WTC11 (cell line): ENCODE measurements around the gene LIF.

Source experiments
- CREM ChIP-seq: sonication (generic); formaldehyde crosslinking; IDR thresholded peaks from 2 replicates; pipeline ENCODE4 v1.8.1; 2022; ENCODE audit warnings: mild to moderate bottlenecking, missing genetic modification reagents, moderate library complexity
- E2F4 ChIP-seq: sonication (generic); formaldehyde crosslinking; IDR thresholded peaks from 2 replicates; pipeline ENCODE4 v1.8.1; 2022; ENCODE audit warnings: low read depth, mild to moderate bottlenecking, moderate library complexity, missing genetic modification reagents, borderline replicate concordance
- E2F5 ChIP-seq: sonication (generic); formaldehyde crosslinking; IDR thresholded peaks from 2 replicates; pipeline ENCODE4 v1.8.1; 2022; ENCODE audit warnings: mild to moderate bottlenecking, moderate library complexity, missing genetic modification reagents
- ETV6 ChIP-seq: sonication (generic); formaldehyde crosslinking; IDR thresholded peaks from 2 replicates; pipeline ENCODE4 v1.8.1; 2022; ENCODE audit warnings: mild to moderate bottlenecking, missing genetic modification reagents
- MLX ChIP-seq: sonication (generic); formaldehyde crosslinking; IDR thresholded peaks from 2 replicates; pipeline ENCODE4 v1.8.1; 2023; ENCODE audit warnings: mild to moderate bottlenecking, missing genetic modification reagents, moderate library complexity
- MXD4 ChIP-seq: fragments of 250-450 bp; sonication (Bioruptor Pico); IDR thresholded peaks from 2 replicates; pipeline ENCODE4 v1.8.0; 2021; ENCODE audit warnings: mild to moderate bottlenecking, moderate library complexity, borderline replicate concordance
- NFYB ChIP-seq: sonication (generic); formaldehyde crosslinking; conservative IDR thresholded peaks from 2 replicates; pipeline ENCODE4 v1.8.0; 2022; ENCODE audit warnings: low read depth, missing genetic modification reagents
- RELA ChIP-seq: sonication (generic); formaldehyde crosslinking; IDR thresholded peaks from 2 replicates; pipeline ENCODE4 v1.8.1; 2022; ENCODE audit warnings: missing genetic modification reagents, mild to moderate bottlenecking, borderline replicate concordance
- SMAD3 ChIP-seq: sonication (generic); formaldehyde crosslinking; IDR thresholded peaks from 2 replicates; pipeline ENCODE4 v1.8.0; 2022; ENCODE audit warnings: missing genetic modification reagents, mild to moderate bottlenecking, borderline replicate concordance
- TEAD4 ChIP-seq: sonication (generic); formaldehyde crosslinking; IDR thresholded peaks from 2 replicates; pipeline ENCODE4 v1.8.0; 2022; ENCODE audit warnings: mild to moderate bottlenecking, missing genetic modification reagents
- TF ChIP-seq, protein P1 (sequence below): sonication (generic); formaldehyde crosslinking; IDR thresholded peaks from 2 replicates; pipeline ENCODE4 v1.8.1; 2023; ENCODE audit warnings: mild to moderate bottlenecking, moderate library complexity, missing genetic modification reagents
- TF ChIP-seq, protein P2 (sequence below): fragments of 200-600 bp; IDR thresholded peaks from 2 replicates; pipeline ENCODE4 v1.8.0; 2022; ENCODE audit warnings: antibody characterized with exemption
- TF ChIP-seq, protein P3 (sequence below): sonication (generic); formaldehyde crosslinking; conservative IDR thresholded peaks from 2 replicates; pipeline ENCODE4 v1.8.1; 2022; ENCODE audit warnings: mild to moderate bottlenecking, missing genetic modification reagents

DNA sequence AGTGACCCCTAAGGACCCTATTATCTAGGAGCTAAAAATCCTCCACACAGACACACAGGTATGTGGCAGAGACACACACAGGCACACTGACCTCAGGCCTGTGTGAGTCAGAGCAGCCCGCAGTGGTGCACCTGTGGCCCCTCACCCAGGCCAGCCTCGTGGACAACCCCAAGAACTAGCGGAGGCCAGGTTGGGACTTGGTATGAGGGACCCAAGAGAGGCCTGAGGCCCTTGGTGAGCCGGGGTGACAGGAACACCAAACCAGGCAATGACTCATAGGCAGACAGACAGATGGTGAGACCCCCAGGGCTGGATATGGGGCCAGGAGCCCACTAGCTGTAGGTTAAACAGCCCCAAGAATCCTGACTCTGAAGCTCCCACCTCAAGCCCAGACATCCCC, 36.8 kb upstream of the LIF start:
- no peak for TF ChIP-seq TEAD4 (CRISPR knock-in tag)
- no peak for TF ChIP-seq E2F5
- TF ChIP-seq CREM (CRISPR knock-in tag): no peak
- TF ChIP-seq, protein P1, sequence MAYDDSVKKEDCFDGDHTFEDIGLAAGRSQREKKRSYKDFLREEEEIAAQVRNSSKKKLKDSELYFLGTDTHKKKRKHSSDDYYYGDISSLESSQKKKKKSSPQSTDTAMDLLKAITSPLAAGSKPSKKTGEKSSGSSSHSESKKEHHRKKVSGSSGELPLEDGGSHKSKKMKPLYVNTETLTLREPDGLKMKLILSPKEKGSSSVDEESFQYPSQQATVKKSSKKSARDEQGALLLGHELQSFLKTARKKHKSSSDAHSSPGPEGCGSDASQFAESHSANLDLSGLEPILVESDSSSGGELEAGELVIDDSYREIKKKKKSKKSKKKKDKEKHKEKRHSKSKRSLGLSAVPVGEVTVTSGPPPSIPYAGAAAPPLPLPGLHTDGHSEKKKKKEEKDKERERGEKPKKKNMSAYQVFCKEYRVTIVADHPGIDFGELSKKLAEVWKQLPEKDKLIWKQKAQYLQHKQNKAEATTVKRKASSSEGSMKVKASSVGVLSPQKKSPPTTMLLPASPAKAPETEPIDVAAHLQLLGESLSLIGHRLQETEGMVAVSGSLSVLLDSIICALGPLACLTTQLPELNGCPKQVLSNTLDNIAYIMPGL (CRISPR knock-in tag): no peak
- no peak for TF ChIP-seq ETV6 (CRISPR knock-in tag)
- TF ChIP-seq, protein P2, sequence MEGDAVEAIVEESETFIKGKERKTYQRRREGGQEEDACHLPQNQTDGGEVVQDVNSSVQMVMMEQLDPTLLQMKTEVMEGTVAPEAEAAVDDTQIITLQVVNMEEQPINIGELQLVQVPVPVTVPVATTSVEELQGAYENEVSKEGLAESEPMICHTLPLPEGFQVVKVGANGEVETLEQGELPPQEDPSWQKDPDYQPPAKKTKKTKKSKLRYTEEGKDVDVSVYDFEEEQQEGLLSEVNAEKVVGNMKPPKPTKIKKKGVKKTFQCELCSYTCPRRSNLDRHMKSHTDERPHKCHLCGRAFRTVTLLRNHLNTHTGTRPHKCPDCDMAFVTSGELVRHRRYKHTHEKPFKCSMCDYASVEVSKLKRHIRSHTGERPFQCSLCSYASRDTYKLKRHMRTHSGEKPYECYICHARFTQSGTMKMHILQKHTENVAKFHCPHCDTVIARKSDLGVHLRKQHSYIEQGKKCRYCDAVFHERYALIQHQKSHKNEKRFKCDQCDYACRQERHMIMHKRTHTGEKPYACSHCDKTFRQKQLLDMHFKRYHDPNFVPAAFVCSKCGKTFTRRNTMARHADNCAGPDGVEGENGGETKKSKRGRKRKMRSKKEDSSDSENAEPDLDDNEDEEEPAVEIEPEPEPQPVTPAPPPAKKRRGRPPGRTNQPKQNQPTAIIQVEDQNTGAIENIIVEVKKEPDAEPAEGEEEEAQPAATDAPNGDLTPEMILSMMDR: no peak
- no peak for TF ChIP-seq NFYB
- no peak for TF ChIP-seq SMAD3 (CRISPR knock-in tag)
- no peak for TF ChIP-seq MXD4 (CRISPR knock-in tag)
- no peak for TF ChIP-seq E2F4 (CRISPR knock-in tag)
- no peak for TF ChIP-seq RELA (CRISPR knock-in tag)
- TF ChIP-seq MLX: no peak
- TF ChIP-seq, protein P3, sequence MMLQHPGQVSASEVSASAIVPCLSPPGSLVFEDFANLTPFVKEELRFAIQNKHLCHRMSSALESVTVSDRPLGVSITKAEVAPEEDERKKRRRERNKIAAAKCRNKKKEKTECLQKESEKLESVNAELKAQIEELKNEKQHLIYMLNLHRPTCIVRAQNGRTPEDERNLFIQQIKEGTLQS (CRISPR knock-in tag): no peak
